ENCODE results near the gene ZSWIM1.

Gene ZSWIM1

GRCh38 chr20:45924391-45925261 lies 43.6 kb downstream of the ZSWIM1 start:
- Histone ChIP-seq H3K36me3 (ENCODE audit: insufficient read depth, low read length) (no peaks in the 10 kb centered on the region), H3K27ac (ENCODE audit: low read length) (no peak overlapping the region), H4K20me1 (ENCODE audit: insufficient read depth, low read length) (no peaks in the 10 kb centered on the region), H3K4me3 (ENCODE audit: low read depth in 1 of 2, low read length in 2 of 2) (no peak overlapping the region), H3K27me3 (ENCODE audit: insufficient read depth, low read length, poor library complexity) (peaks cover 11% of the 10 kb centered on the region), H3K4me2 (ENCODE audit: insufficient read depth, low read length) (no peak overlapping the region), H2AFZ (ENCODE audit: low read depth, low read length) (no peak overlapping the region), H3K9me3 (ENCODE audit: insufficient read depth, low read length, severe bottlenecking) (no peaks in the 10 kb centered on the region), H3K4me1 (ENCODE audit: insufficient read depth, low read length) (no peaks in the 10 kb centered on the region), H3K79me2 (ENCODE audit: insufficient read depth, low read length) (no peaks in the 10 kb centered on the region), H3K9ac (ENCODE audit: low read depth, low read length) (no peak overlapping the region)
- no peak for TF ChIP-seq CTCF (IDR thresholded peaks at IDR 0.05; ENCODE audit: borderline replicate concordance, extremely low read depth, low read length, poor library complexity, severe bottlenecking)
- TF ChIP-seq EZH2 (IDR thresholded peaks at IDR 0.05; ENCODE audit: borderline replicate concordance, low read depth, low read length, severe bottlenecking): no peak
- ATAC-seq (ENCODE audit: insufficient read depth, low read depth) (no peak), DNase-seq (no peak)

- Histone ChIP-seq H3K4me2 (ENCODE audit: insufficient read depth, low read length) (no peak overlapping the region), H3K9me3 (ENCODE audit: insufficient read depth, low read length, severe bottlenecking) (no peaks in the 10 kb centered on the region), H3K27ac (ENCODE audit: low read length) (no peak overlapping the region), H3K4me3 (ENCODE audit: low read depth in 1 of 2, low read length in 2 of 2) (no peak overlapping the region), H3K36me3 (ENCODE audit: insufficient read depth, low read length) (no peaks in the 10 kb centered on the region), H3K9ac (ENCODE audit: low read depth, low read length) (no peak overlapping the region), H3K4me1 (ENCODE audit: insufficient read depth, low read length) (no peaks in the 10 kb centered on the region), H3K79me2 (ENCODE audit: insufficient read depth, low read length) (no peaks in the 10 kb centered on the region), H4K20me1 (ENCODE audit: insufficient read depth, low read length) (no peaks in the 10 kb centered on the region), H3K27me3 (ENCODE audit: insufficient read depth, low read length, poor library complexity) (peaks cover 1% of the 10 kb centered on the region), H2AFZ (ENCODE audit: low read depth, low read length) (no peak overlapping the region)
- no peak for TF ChIP-seq EZH2 (IDR thresholded peaks at IDR 0.05; ENCODE audit: borderline replicate concordance, low read depth, low read length, severe bottlenecking)
- no peak for TF ChIP-seq CTCF (IDR thresholded peaks at IDR 0.05; ENCODE audit: borderline replicate concordance, extremely low read depth, low read length, poor library complexity, severe bottlenecking)
- no peak for ATAC-seq (ENCODE audit: insufficient read depth, low read depth)
- DNase-seq: no peak
Observed at GRCh38 chr20:45925821-45926506, 44.9 kb downstream of the ZSWIM1 start.

GRCh38 chr20:45926731-45927070 lies 45.7 kb downstream of the ZSWIM1 start:
- ATAC-seq (ENCODE audit: insufficient read depth, low read depth) (no peak), DNase-seq (no peak)
- Histone ChIP-seq H3K9ac (ENCODE audit: low read depth, low read length) (no peak overlapping the region), H3K4me2 (ENCODE audit: insufficient read depth, low read length) (no peak overlapping the region), H3K4me3 (ENCODE audit: low read depth in 1 of 2, low read length in 2 of 2) (no peak overlapping the region), H3K4me1 (ENCODE audit: insufficient read depth, low read length) (no peaks in the 10 kb centered on the region), H3K36me3 (ENCODE audit: insufficient read depth, low read length) (no peaks in the 10 kb centered on the region), H4K20me1 (ENCODE audit: insufficient read depth, low read length) (no peaks in the 10 kb centered on the region), H3K9me3 (ENCODE audit: insufficient read depth, low read length, severe bottlenecking) (no peaks in the 10 kb centered on the region), H3K27ac (ENCODE audit: low read length) (no peak overlapping the region), H2AFZ (ENCODE audit: low read depth, low read length) (no peak overlapping the region), H3K27me3 (ENCODE audit: insufficient read depth, low read length, poor library complexity) (no peaks in the 10 kb centered on the region), H3K79me2 (ENCODE audit: insufficient read depth, low read length) (no peaks in the 10 kb centered on the region)
- TF ChIP-seq CTCF (IDR thresholded peaks at IDR 0.05; ENCODE audit: borderline replicate concordance, extremely low read depth, low read length, poor library complexity, severe bottlenecking) (no peak), EZH2 (IDR thresholded peaks at IDR 0.05; ENCODE audit: borderline replicate concordance, low read depth, low read length, severe bottlenecking) (no peak)
